GM12801 (cell line): ENCODE measurements around the gene WSB1.

Experiments
- CTCF ChIP-seq: IDR thresholded peaks from one replicate; pipeline ENCODE4 v1.5.1; 2011; ENCODE audit warnings: control low read depth; ENCODE audit not compliant: insufficient read length; ENCODE audit errors: extremely low read depth

Gene WSB1

GRCh38 chr17:27293359-27293897 is 486 bp upstream of the WSB1 start:
- TF ChIP-seq CTCF = no peak

- TF ChIP-seq CTCF = no peak
Observed at GRCh38 chr17:27294689-27295630, 1.0 kb downstream of the WSB1 start.

GRCh38 chr17:27295945-27296344 is 2.0 kb downstream of the WSB1 start:
- TF ChIP-seq CTCF = no peak

- no peak for TF ChIP-seq CTCF
Observed at GRCh38 chr17:27296428-27296979, 2.6 kb downstream of the WSB1 start.

- TF ChIP-seq CTCF = no peak
Observed at GRCh38 chr17:27299384-27300049, 5.6 kb downstream of the WSB1 start.

GRCh38 chr17:27303734-27304133 is 9.8 kb downstream of the WSB1 start:
- no peak for TF ChIP-seq CTCF

GRCh38 chr17:27306276-27306835 is 12.4 kb downstream of the WSB1 start:
- no peak for TF ChIP-seq CTCF
